COLO668 (cell line): Measurements from ENCODE around the gene BET1L.
"Not testable (repeated sequence)": the region's sequence is repeated elsewhere in the genome, so short reads cannot be mapped to it uniquely, and the experiment has no call there.

Experiments used
- DNase-seq: peaks from one replicate; lab custom pipeline; 2025; ENCODE audit not compliant: unreplicated experiment; lab: John Stamatoyannopoulos, UW

Gene BET1L

GRCh38 chr11:197741-198235 lies 9.4 kb downstream of the BET1L start:
- DNase-seq = no peak

GRCh38 chr11:196786-197731 lies 10.1 kb downstream of the BET1L start:
- DNase-seq = no peak

- not testable (repeated sequence) for DNase-seq
These were observed 13.7 kb downstream of the BET1L start for GRCh38 chr11:193481-193880.

- not testable (repeated sequence) for DNase-seq
These were observed 14.5 kb downstream of the BET1L start, which contains the start of gene SCGB1C1 for GRCh38 chr11:192674-193128. SCGB1C1 (plus strand) TSS chr11:193078; CDS start chr11:193100, 22 bp downstream.

GRCh38 chr11:191490-192478 lies 15.4 kb downstream of the BET1L start:
- not testable (repeated sequence) for DNase-seq

GRCh38 chr11:190546-190945 lies 16.7 kb downstream of the BET1L start:
- DNase-seq = not testable (repeated sequence)

DNA sequence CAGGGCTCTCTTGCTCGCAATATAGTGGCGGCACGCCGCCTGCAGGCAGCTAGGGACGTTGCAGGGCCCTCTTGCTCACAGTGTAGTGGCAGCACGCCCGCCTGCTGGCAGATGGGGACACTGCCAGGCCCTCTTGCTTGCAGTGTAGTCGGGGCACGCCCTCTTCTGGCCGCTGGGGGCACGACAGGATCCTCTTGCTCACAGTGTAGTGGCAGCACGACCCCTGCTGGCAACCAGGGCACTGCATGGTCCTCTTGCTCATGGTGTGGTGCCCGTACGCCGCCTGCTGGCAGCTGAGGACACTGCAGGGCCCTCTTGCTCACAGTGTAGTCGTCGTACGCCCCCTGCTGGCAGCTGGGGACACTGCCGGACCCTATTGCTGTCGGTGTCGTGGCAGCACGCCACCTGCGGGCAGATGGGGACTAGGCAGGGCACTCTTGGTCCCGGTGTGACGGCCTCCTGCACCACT lies 17.3 kb downstream of the BET1L start:
- DNase-seq = not testable (repeated sequence)

GRCh38 chr11:189200-189783 lies 17.9 kb downstream of the BET1L start:
- not testable (repeated sequence) for DNase-seq

DNA sequence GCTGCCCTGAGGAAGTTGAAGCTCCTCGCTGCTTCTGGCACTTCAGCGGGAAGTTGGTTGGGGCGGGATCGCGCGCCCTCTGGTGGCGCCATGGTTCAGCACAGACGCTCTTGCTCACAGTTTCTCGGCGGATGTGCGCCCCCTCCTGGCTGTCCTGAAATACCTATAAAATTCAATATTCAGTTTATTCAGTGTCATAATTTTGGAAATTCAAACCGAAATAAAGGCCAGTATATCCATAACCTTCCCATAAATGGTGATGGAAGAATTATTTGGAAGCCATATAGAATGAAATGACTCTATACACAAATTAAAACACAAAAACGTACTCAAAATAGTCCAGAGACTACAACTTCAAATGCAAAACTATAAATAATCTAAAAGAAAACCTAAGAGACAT lies 27.0 kb downstream of the BET1L start:
- DNase-seq = not testable (repeated sequence)
